Measurements from ENCODE around the gene SLC16A2. TPM values are rescaled to one million over a fixed set of nuclear protein-coding genes. Genes with fewer than 3 reads are reported as not detected.

SLC16A2 gene
- total RNA-seq, 1 experiment from 2014 or later: 0.32 TPM

- Histone ChIP-seq H3K27me3 (ENCODE audit: insufficient read depth, low read length) (no peaks in the 10 kb centered on the region), H3K4me2 (ENCODE audit: low read length) (no peak overlapping the region), H3K9me2 (ENCODE audit: insufficient read depth) (no peaks in the 10 kb centered on the region), H4K20me1 (ENCODE audit: insufficient read depth) (no peaks in the 10 kb centered on the region), H3K4me1 (ENCODE audit: control insufficient read depth in 1 of 2, insufficient read depth in 2 of 2, low read length in 2 of 2) (no peaks in the 10 kb centered on the region), H3K36me3 (ENCODE audit: control insufficient read depth in 1 of 2, insufficient read depth in 2 of 2, low read length in 2 of 2) (no peaks in the 10 kb centered on the region), H3K4me3 (replicated peaks in 1 of 2; ENCODE audit: low read depth in 1 of 2, low read length in 2 of 2) (no peak overlapping the region), H2AFZ (ENCODE audit: low read depth, low read length, poor library complexity, severe bottlenecking) (no peak overlapping the region), H3K9me3 (ENCODE audit: control insufficient read depth in 1 of 2, insufficient read depth in 1 of 2, low read depth in 1 of 2, low read length in 2 of 2) (no peaks in the 10 kb centered on the region), H3K9ac (ENCODE audit: low read length) (no peak overlapping the region), H3K79me2 (ENCODE audit: insufficient read depth, low read length) (no peaks in the 10 kb centered on the region), H3K27ac (ENCODE audit: low read depth, low read length) (no peak overlapping the region)
- no peak for ATAC-seq
- intact Hi-C loops (cut with micrococcal nuclease): no loop called here
- BruUV-seq (replicated peaks): no TSS peak
- DNase-seq (ENCODE audit: low read depth, low spot score): no peak
- TF ChIP-seq ELF1 (IDR thresholded peaks at IDR 0.05; ENCODE audit: borderline replicate concordance, low read depth) (no peak), CTCF (IDR thresholded peaks at IDR 0.05 in 2 of 3, conservative IDR thresholded peaks at IDR 0.05 in 1 of 3; ENCODE audit: borderline replicate concordance in 1 of 3, insufficient read depth in 1 of 3, low read depth in 2 of 3, low read length in 2 of 3) (no peak), SRF (IDR thresholded peaks at IDR 0.05; ENCODE audit: low read depth) (no peak), EGR1 (IDR thresholded peaks at IDR 0.05; ENCODE audit: low read depth) (no peak)
- ChIA-PET CTCF (no interaction called here), RAD21 (ENCODE audit: low non-redundant PET in 1 of 2, low total read pairs in 2 of 2, uncharacterized antibody in 2 of 2, unreplicated experiment in 2 of 2) (interaction anchor here in 1 of 2 experiments (1.6 kb wide), 1 partner anchor 41 kb away, joined by 3 read pairs; no protein-coding TSS in a partner anchor), POLR2A (no interaction called here)
Observed at GRCh38 chrX:74493806-74494205, 72.5 kb downstream of the SLC16A2 start.

- ChIA-PET CTCF (no interaction called here), POLR2A (no interaction called here), RAD21 (ENCODE audit: low non-redundant PET in 1 of 2, low total read pairs in 2 of 2, uncharacterized antibody in 2 of 2, unreplicated experiment in 2 of 2) (no interaction called here)
- Histone ChIP-seq H3K27me3 (ENCODE audit: insufficient read depth, low read length) (no peaks in the 10 kb centered on the region), H2AFZ (ENCODE audit: low read depth, low read length, poor library complexity, severe bottlenecking) (no peak overlapping the region), H3K4me2 (ENCODE audit: low read length) (no peak overlapping the region), H3K27ac (ENCODE audit: low read depth, low read length) (no peak overlapping the region), H3K9ac (ENCODE audit: low read length) (no peak overlapping the region), H3K4me1 (ENCODE audit: control insufficient read depth in 1 of 2, insufficient read depth in 2 of 2, low read length in 2 of 2) (no peaks in the 10 kb centered on the region), H3K4me3 (replicated peaks in 1 of 2; ENCODE audit: low read depth in 1 of 2, low read length in 2 of 2) (no peak overlapping the region), H4K20me1 (ENCODE audit: insufficient read depth) (no peaks in the 10 kb centered on the region), H3K9me3 (ENCODE audit: control insufficient read depth in 1 of 2, insufficient read depth in 1 of 2, low read depth in 1 of 2, low read length in 2 of 2) (no peaks in the 10 kb centered on the region), H3K9me2 (ENCODE audit: insufficient read depth) (no peaks in the 10 kb centered on the region), H3K79me2 (ENCODE audit: insufficient read depth, low read length) (no peaks in the 10 kb centered on the region), H3K36me3 (ENCODE audit: control insufficient read depth in 1 of 2, insufficient read depth in 2 of 2, low read length in 2 of 2) (no peaks in the 10 kb centered on the region)
- no peak for DNase-seq (ENCODE audit: low read depth, low spot score)
- TF ChIP-seq ZFX (IDR thresholded peaks at IDR 0.05) (no peak), MAX (IDR thresholded peaks at IDR 0.05) (no peak), ATF3 (IDR thresholded peaks at IDR 0.05) (no peak), CEBPB (IDR thresholded peaks at IDR 0.05; ENCODE audit: low read depth) (no peak), POLR2AphosphoS5 (IDR thresholded peaks at IDR 0.05; ENCODE audit: low read depth, low read length) (no peak), SIN3A (IDR thresholded peaks at IDR 0.05; ENCODE audit: low read depth) (no peak), EZH2 (IDR thresholded peaks at IDR 0.05) (no peak), POLR2A (IDR thresholded peaks at IDR 0.05; ENCODE audit: borderline replicate concordance, extremely low read depth, insufficient read depth, insufficient read length) (no peak), RAD21 (IDR thresholded peaks at IDR 0.05; ENCODE audit: low read depth) (no peak), CTCF (IDR thresholded peaks at IDR 0.05 in 2 of 3, conservative IDR thresholded peaks at IDR 0.05 in 1 of 3; ENCODE audit: borderline replicate concordance in 1 of 3, insufficient read depth in 1 of 3, low read depth in 2 of 3, low read length in 2 of 3) (no peak), ZBTB33 (IDR thresholded peaks at IDR 0.05; ENCODE audit: extremely low read depth, insufficient replicate concordance, low read length) (no peak)
- no peak for ATAC-seq
- intact Hi-C loops (cut with micrococcal nuclease): no loop called here
- no TSS peak for BruUV-seq (replicated peaks)
Observed at GRCh38 chrX:74498924-74499323, 77.6 kb downstream of the SLC16A2 start.

Data from HCT116 (cell line).